Right lobe of liver (tissue), 4 donors: Measurements from ENCODE around the gene GNAZ.

Experiments
- CTCF ChIP-seq, 4 donors: fragments of 200-600 bp in 3 of 4; fragments of 450-650 bp in 1 of 4; IDR thresholded peaks; one replicate each; pipeline versions ENCODE4 v1.5.1 to v1.8.0; 2016 to 2022; ENCODE audit warnings: antibody characterized with exemption in 4 of 4, mild to moderate bottlenecking in 2 of 4
- POLR2A ChIP-seq: fragments of 450-650 bp; IDR thresholded peaks from one replicate; pipeline ENCODE4 v1.6.1; 2017; ENCODE audit warnings: antibody characterized with exemption, mild to moderate bottlenecking
- donor health status: DM: no; HTN: no; CAD: no.
- donor health status: DM: no; HTN: no; CAD: no.
- donor health status: DM: no; HTN: yes; CAD: no.

- TF ChIP-seq CTCF (IDR thresholded peaks at IDR 0.05) = no peak
- TF ChIP-seq POLR2A = no peak
Measured at GRCh38 chr22:23155143-23155542, 84.8 kb downstream of the GNAZ start.
